Measurements from ENCODE around the gene ING1. TPM values are rescaled to one million over a fixed set of nuclear protein-coding genes. Genes with fewer than 3 reads are reported as not detected.

The ING1 gene
- total and polyA plus RNA-seq, 12 donors, result 4.3 to 28.6 (median 8.9) TPM

DNA sequence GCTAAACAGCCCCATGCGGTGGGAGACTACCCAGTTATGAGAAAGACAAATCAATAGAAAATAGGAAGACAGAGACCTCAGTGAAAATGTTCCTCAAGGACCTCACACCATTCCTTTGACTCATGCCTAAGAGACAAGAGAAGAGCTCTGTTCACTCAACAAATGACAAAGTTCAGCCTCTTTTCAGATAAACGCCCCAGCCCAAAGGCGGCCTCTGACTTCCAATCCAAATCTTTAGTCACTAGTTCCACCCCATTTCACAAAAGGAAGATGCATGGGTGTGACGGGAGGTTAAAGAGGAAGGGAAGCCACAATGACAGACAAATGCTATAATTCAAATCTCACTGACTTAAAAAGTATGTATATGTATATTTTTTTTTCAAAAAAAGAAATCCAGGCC is 15.7 kb upstream of the ING1 start:
- WGBS, 4 donors, result 74 to 88% (median 86%) methylated on average over 4 of the region's 4 CpGs
- Histone ChIP-seq H3K27ac (no peak overlapping the region), H3K4me1 (replicated peaks in 1 of 2) (peaks cover 0 to 8% of the 10 kb centered on the region in 2 donors), H3K9me3 (replicated peaks in 1 of 3) (no peaks in the 10 kb centered on the region), H3K27me3 (no peaks in the 10 kb centered on the region), H3K36me3 (replicated peaks in 1 of 2) (peaks cover 0 to 66% of the 10 kb centered on the region in 2 donors), H3K4me3 (no peak overlapping the region)
- intact Hi-C loops (cut with DNase I), result loop anchor here in 1 of 2 donors (10.0 kb wide), 1 partner anchor 53 kb away; no protein-coding TSS in a partner anchor
- peak in 1 of 7 donors; percentile 18 for DNase-seq
- no peak for TF ChIP-seq POLR2A (IDR thresholded peaks at IDR 0.05)
- TF ChIP-seq, protein P1, sequence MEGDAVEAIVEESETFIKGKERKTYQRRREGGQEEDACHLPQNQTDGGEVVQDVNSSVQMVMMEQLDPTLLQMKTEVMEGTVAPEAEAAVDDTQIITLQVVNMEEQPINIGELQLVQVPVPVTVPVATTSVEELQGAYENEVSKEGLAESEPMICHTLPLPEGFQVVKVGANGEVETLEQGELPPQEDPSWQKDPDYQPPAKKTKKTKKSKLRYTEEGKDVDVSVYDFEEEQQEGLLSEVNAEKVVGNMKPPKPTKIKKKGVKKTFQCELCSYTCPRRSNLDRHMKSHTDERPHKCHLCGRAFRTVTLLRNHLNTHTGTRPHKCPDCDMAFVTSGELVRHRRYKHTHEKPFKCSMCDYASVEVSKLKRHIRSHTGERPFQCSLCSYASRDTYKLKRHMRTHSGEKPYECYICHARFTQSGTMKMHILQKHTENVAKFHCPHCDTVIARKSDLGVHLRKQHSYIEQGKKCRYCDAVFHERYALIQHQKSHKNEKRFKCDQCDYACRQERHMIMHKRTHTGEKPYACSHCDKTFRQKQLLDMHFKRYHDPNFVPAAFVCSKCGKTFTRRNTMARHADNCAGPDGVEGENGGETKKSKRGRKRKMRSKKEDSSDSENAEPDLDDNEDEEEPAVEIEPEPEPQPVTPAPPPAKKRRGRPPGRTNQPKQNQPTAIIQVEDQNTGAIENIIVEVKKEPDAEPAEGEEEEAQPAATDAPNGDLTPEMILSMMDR (IDR thresholded peaks at IDR 0.05), result no peak

GRCh38 chr13:110698689-110699088 is 14.8 kb upstream of the ING1 start:
- peaks cover 0 to 66% of the 10 kb centered on the region in 2 donors for H3K36me3 ChIP-seq (replicated peaks in 1 of 2)
- 81 to 94% (median 85%) methylated on average over 4 of the region's 4 CpGs for WGBS, 4 donors

DNA sequence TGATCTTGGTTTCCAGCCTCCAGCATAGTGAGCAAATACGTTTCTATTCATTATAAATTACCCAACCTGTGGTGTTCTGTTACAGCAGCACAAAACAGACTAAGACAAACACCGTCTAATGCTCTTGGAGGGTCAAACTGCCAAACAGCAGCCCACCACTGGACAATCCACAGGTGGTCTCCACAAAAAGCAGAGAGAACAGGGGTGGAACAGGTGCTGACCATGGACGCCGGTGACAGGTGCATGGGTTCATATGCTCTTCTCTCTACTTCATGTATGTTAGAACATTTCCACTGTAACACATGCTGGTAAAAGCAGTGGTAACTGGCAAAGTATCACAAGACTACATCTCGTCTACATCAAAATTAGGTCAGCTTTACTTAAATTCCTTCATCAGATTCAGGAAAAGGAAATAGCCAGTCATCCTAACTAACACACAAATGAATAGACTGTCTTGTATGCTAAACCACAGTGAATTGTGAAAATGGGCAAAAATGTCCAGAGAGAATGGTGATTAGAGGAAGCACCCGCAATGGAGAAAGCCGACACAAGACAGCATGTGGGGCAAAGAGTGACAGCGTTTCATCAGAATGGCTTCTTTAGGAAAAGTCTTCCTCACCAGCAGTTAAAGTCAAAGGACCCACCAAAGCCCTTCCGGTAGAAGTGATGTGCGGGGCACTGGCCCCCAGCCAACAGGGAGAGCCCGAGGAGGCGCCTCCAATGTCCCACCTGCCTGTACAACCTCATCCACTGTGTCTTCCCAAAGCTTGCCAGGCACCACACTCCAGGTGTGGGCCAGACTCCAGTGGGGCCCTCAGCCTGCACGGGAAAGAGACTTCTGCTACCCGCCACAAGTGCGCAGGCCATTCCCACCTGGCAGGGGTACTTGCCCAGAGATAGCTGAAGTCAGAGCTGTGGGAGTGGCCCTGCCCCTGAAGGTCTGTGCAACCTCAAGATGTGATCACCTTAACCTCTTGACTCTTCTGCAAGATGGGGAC is 14.1 kb upstream of the ING1 start:
- peak in 1 of 7 donors; percentile 39 for DNase-seq
- TF ChIP-seq, protein P1 (IDR thresholded peaks at IDR 0.05), result no peak
- no peak for TF ChIP-seq POLR2A (IDR thresholded peaks at IDR 0.05)
- WGBS, 4 donors, result 77 to 96% (median 84%) methylated on average over 7 to 15 of the region's 15 CpGs
- Histone ChIP-seq H3K36me3 (replicated peaks in 1 of 2) (peaks cover 0 to 63% of the 10 kb centered on the region in 2 donors), H3K4me3 (no peak overlapping the region), H3K27ac (no peak overlapping the region), H3K4me1 (replicated peaks in 1 of 2) (peaks cover 0 to 16% of the 10 kb centered on the region in 2 donors), H3K27me3 (no peaks in the 10 kb centered on the region), H3K9me3 (replicated peaks in 1 of 3) (no peaks in the 10 kb centered on the region)
- intact Hi-C loops (cut with DNase I), result loop anchor here (10.0 kb wide), 2 partner anchors 45 to 55 kb away; no protein-coding TSS in a partner anchor

More at GRCh38 chr13:110698689-110699088, 14.8 kb upstream of the ING1 start:
- TF ChIP-seq, protein P1 (IDR thresholded peaks at IDR 0.05), result no peak
- TF ChIP-seq POLR2A (IDR thresholded peaks at IDR 0.05), result no peak
- Histone ChIP-seq H3K4me3 (no peak overlapping the region), H3K27ac (no peak overlapping the region), H3K27me3 (no peaks in the 10 kb centered on the region), H3K9me3 (replicated peaks in 1 of 3) (no peaks in the 10 kb centered on the region), H3K4me1 (replicated peaks in 1 of 2) (peaks cover 0 to 15% of the 10 kb centered on the region in 2 donors)
- intact Hi-C loops (cut with DNase I), result loop anchor here in 1 of 2 donors (10.0 kb wide), 1 partner anchor 54 kb away; no protein-coding TSS in a partner anchor
- peak in 1 of 7 donors; percentile 18 for DNase-seq

- H3K36me3 ChIP-seq (replicated peaks in 1 of 2), result peaks cover 0 to 57% of the 10 kb centered on the region in 2 donors
- intact Hi-C loops (cut with DNase I), result loop anchor here in 1 of 2 donors (10.0 kb wide), 1 partner anchor 45 kb away; no protein-coding TSS in a partner anchor
- no peak overlapping the region for H3K4me3 ChIP-seq
These were observed 13.3 kb upstream of the ING1 start for GRCh38 chr13:110700186-110700585.

More at GRCh38 chr13:110700186-110700585, 13.3 kb upstream of the ING1 start:
- Histone ChIP-seq H3K27ac (no peak overlapping the region), H3K27me3 (no peaks in the 10 kb centered on the region), H3K4me1 (replicated peaks in 1 of 2) (peaks cover 3 to 23% of the 10 kb centered on the region in 2 donors), H3K9me3 (replicated peaks in 1 of 3) (no peaks in the 10 kb centered on the region)
- DNase-seq, result peak in 1 of 7 donors; percentile 34
- 93 to 94% (median 94%) methylated on average over 14 of the region's 14 CpGs for WGBS, 4 donors
- TF ChIP-seq POLR2A (IDR thresholded peaks at IDR 0.05), result no peak
- TF ChIP-seq, protein P1 (IDR thresholded peaks at IDR 0.05), result no peak

Data from adrenal gland (tissue), 12 donors.